Astrocyte (in vitro differentiated cells and primary cell): ENCODE results near the gene GNAI2. TPM values are rescaled to one million over a fixed set of nuclear protein-coding genes. Genes with fewer than 3 reads are reported as not detected.

Source experiments
- DNase-seq: peaks from one replicate; pipeline ENCODE4 v3.0.0-alpha.2; 2010; ENCODE audit warnings: low read depth
- FAIRE-seq: peaks from 2 replicates; lab custom pipeline; 2011; peaks lifted over from hg19 to GRCh38; lab: Jason Lieb, UNC
- H2AFZ ChIP-seq: 2 replicates; pipeline ENCODE4 v1.6.0; 2012; ENCODE audit warnings: low read depth, low read length, inconsistent platforms
- H3K27ac ChIP-seq: 2 replicates; pipeline ENCODE4 v1.5.1; 2011; ENCODE audit warnings: low read depth, low read length, inconsistent platforms
- H3K27me3 ChIP-seq: 2 replicates; pipeline ENCODE4 v1.6.0; 2011; ENCODE audit warnings: low read length, inconsistent platforms; ENCODE audit not compliant: insufficient read depth
- H3K36me3 ChIP-seq: 2 replicates; pipeline ENCODE4 v1.5.1; 2011; ENCODE audit warnings: low read length, inconsistent platforms; ENCODE audit not compliant: insufficient read depth
- H3K4me1 ChIP-seq: 2 replicates; pipeline ENCODE4 v1.5.1; 2011; ENCODE audit warnings: low read length, inconsistent platforms; ENCODE audit not compliant: insufficient read depth
- H3K4me2 ChIP-seq: 2 replicates; pipeline ENCODE4 v1.6.0; 2012; ENCODE audit warnings: low read length, inconsistent platforms
- H3K4me3 ChIP-seq: 2 replicates; pipeline ENCODE4 v1.5.1; 2011; ENCODE audit warnings: low read depth, mild to moderate bottlenecking, low read length, inconsistent platforms; ENCODE audit not compliant: insufficient read depth
- H3K79me2 ChIP-seq: 2 replicates; pipeline ENCODE4 v1.6.0; 2012; ENCODE audit warnings: mild to moderate bottlenecking, low read length, inconsistent platforms; ENCODE audit not compliant: insufficient read depth
- H3K9ac ChIP-seq: 2 replicates; pipeline ENCODE4 v1.6.0; 2012; ENCODE audit warnings: mild to moderate bottlenecking, low read length, inconsistent platforms
- H3K9me3 ChIP-seq: 2 replicates; pipeline ENCODE4 v1.5.1; 2012; ENCODE audit warnings: low read depth, mild to moderate bottlenecking, low read length, inconsistent platforms; ENCODE audit not compliant: insufficient read depth
- H4K20me1 ChIP-seq: 2 replicates; pipeline ENCODE4 v1.6.0; 2012; ENCODE audit warnings: low read length, inconsistent platforms; ENCODE audit not compliant: insufficient read depth
- H3K27ac Mint-ChIP-seq: one replicate; pipeline ENCODE4 v1.8.0; 2021; ENCODE audit warnings: mild to moderate bottlenecking, mixed read lengths; ENCODE audit not compliant: unreplicated experiment
- H3K27me3 Mint-ChIP-seq: one replicate; pipeline ENCODE4 v1.8.0; 2021; ENCODE audit warnings: low read depth, mixed read lengths; ENCODE audit not compliant: unreplicated experiment
- H3K36me3 Mint-ChIP-seq: one replicate; pipeline ENCODE4 v1.8.0; 2021; ENCODE audit warnings: low read depth, mixed read lengths; ENCODE audit not compliant: unreplicated experiment
- H3K4me1 Mint-ChIP-seq: one replicate; pipeline ENCODE4 v1.8.0; 2021; ENCODE audit warnings: low read depth, mixed read lengths; ENCODE audit not compliant: unreplicated experiment
- H3K4me3 Mint-ChIP-seq: one replicate; pipeline ENCODE4 v1.8.0; 2021; ENCODE audit warnings: mild to moderate bottlenecking, moderate library complexity, mixed read lengths; ENCODE audit not compliant: unreplicated experiment
- H3K9me3 Mint-ChIP-seq: one replicate; pipeline ENCODE4 v1.8.0; 2021; ENCODE audit warnings: mild to moderate bottlenecking, mixed read lengths; ENCODE audit not compliant: unreplicated experiment
- CTCF ChIP-seq: IDR thresholded peaks from 2 replicates; pipeline ENCODE4 v1.5.1; 2011; ENCODE audit warnings: low read depth, mild to moderate bottlenecking, inconsistent platforms, low read length, moderate library complexity; ENCODE audit not compliant: insufficient read depth
- EZH2 ChIP-seq: IDR thresholded peaks from 2 replicates; pipeline ENCODE4 v1.6.1; 2012; ENCODE audit warnings: mild to moderate bottlenecking, low read length, inconsistent platforms; ENCODE audit not compliant: insufficient read depth
- total RNA-seq: library from RNA; stranded (reverse); gene quantifications from 2 replicates; pipeline ENCODE4 v1.2.1, GENCODE V29; 2021

Gene GNAI2
- total RNA-seq, 1 donor from 2014 or later, result 381 TPM

- peaks cover 29% of the 10 kb centered on the region for H3K36me3 ChIP-seq
- Mint-ChIP-seq H3K4me1 (peaks cover 36% of the 10 kb centered on the region), H3K9me3 (no peaks in the 10 kb centered on the region), H3K36me3 (peaks cover 14% of the 10 kb centered on the region), H3K27me3 (no peaks in the 10 kb centered on the region), H3K27ac (no peak overlapping the region), H3K4me3 (no peak overlapping the region)
- H3K4me2 ChIP-seq, result peak overlapping the region; percentile 39
- H3K27ac ChIP-seq, result peak overlapping the region; percentile 57
- FAIRE-seq (no peak), DNase-seq (no peak)
- no peak overlapping the region for H2AFZ ChIP-seq
- TF ChIP-seq EZH2 (no peak), CTCF (no peak)
- H3K9ac ChIP-seq, result peak overlapping the region; percentile 45
- no peaks in the 10 kb centered on the region for H3K27me3 ChIP-seq
- no peak overlapping the region for H3K4me3 ChIP-seq
- H3K9me3 ChIP-seq, result no peaks in the 10 kb centered on the region
- peaks cover 42% of the 10 kb centered on the region for H3K4me1 ChIP-seq
- peaks cover 74% of the 10 kb centered on the region for H4K20me1 ChIP-seq
- H3K79me2 ChIP-seq, result peaks cover 71% of the 10 kb centered on the region
These were observed 18.7 kb downstream of the GNAI2 start for GRCh38 chr3:50254577-50255250.

GRCh38 chr3:50255251-50255615 lies 19.2 kb downstream of the GNAI2 start:
- no peak for TF ChIP-seq CTCF
- no peak for TF ChIP-seq EZH2
- H3K79me2 ChIP-seq, result peaks cover 66% of the 10 kb centered on the region
- Mint-ChIP-seq H3K27me3 (no peaks in the 10 kb centered on the region), H3K4me1 (peaks cover 35% of the 10 kb centered on the region), H3K9me3 (no peaks in the 10 kb centered on the region), H3K4me3 (no peak overlapping the region), H3K36me3 (peaks cover 14% of the 10 kb centered on the region), H3K27ac (no peak overlapping the region)
- H3K27ac ChIP-seq, result peak overlapping the region; percentile 57
- H3K27me3 ChIP-seq, result no peaks in the 10 kb centered on the region
- H3K4me1 ChIP-seq, result peaks cover 46% of the 10 kb centered on the region
- peak overlapping the region; percentile 39 for H3K4me2 ChIP-seq
- DNase-seq (no peak), FAIRE-seq (no peak)
- H3K9me3 ChIP-seq, result no peaks in the 10 kb centered on the region
- no peak overlapping the region for H2AFZ ChIP-seq
- H3K9ac ChIP-seq, result peak overlapping the region; percentile 45
- no peak overlapping the region for H3K4me3 ChIP-seq
- H3K36me3 ChIP-seq, result peaks cover 27% of the 10 kb centered on the region
- peaks cover 69% of the 10 kb centered on the region for H4K20me1 ChIP-seq
